Activated CD4-positive, alpha-beta T cell treated with anti-CD3 and anti-CD28 coated beads for 48 hours (primary cell): Measurements from ENCODE around the gene C16orf90.
"Not testable (repeated sequence)": the region's sequence is repeated elsewhere in the genome, so short reads cannot be mapped to it uniquely, and the experiment has no call there.

Source experiments
- DNase-seq: peaks from one replicate; pipeline ENCODE4 v3.0.0-alpha.2; 2020

C16orf90 gene

DNA sequence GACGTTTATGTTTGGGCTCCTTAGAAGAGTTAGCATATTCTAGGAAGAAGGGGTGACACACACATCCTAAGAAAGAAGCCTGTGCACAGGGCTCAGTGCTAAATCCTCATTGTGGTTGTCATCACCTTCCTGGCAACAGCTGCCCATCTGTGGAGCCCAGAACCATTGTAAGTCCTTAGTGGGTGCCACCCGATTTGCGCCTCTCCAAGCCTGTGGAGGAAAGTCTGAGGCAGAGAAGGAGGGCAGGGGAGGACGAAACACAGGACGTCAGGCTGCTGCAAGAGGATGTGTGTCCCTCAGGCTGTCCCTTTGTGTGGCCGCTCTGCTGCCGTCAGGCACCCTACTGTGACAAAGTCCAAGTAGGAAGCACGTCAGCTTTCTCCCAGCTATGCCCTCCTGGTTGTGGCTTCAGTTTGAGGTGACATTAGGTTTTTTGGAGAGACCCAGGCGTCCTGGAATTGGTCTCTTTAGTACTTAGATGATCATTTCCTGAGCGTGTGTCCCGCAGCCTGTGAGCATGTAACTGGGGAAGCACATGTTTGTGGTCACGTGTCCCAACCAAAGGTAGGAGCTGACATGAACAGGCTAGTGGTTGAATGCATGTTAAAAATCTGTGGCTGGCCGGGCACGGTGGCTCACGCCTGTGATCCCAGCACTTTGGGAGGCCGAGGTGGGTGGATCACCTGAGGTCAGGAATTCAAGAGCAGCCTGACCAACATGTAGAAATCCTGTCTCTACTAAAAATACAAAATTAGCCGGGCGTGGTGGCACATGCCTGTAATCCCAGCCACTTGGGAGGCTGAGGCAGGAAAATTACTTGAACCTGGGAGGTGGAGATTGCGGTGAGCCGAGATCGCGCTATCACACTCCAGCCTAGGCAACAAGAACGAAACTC is 16.2 kb upstream of the C16orf90 start:
- DNase-seq, result no peak

- DNase-seq, result no peak
Observed at GRCh38 chr16:3510416-3510815, 15.1 kb upstream of the C16orf90 start.

DNA sequence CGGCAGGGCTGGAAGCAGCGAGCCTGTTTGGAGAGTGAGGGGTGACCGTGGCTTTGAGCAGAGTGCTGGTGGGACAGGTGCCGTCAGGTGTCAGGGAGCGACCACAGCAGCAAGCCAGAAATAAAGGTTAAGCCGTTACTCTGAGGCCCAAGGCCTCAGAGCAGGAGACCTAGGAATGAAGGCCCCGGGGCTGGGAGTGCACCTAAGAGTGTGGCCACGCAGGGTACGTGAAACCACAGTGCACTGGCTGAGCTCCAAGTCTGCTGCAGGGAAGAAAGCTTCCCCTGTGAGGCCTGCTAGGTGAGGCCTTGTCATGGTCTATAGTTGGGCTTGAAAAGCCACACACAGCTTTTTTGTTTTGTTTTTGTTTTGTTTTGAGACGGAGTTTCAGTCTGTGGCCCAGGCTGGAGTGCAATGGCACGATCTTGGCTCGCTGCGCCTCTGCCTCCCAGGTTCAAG is 14.2 kb upstream of the C16orf90 start:
- DNase-seq, result peak; percentile 81

- DNase-seq, result no peak
Observed at GRCh38 chr16:3508736-3509135, 13.4 kb upstream of the C16orf90 start.

- peak; percentile 58 for DNase-seq
Observed at GRCh38 chr16:3503523-3503922, 8.2 kb upstream of the C16orf90 start.

DNA sequence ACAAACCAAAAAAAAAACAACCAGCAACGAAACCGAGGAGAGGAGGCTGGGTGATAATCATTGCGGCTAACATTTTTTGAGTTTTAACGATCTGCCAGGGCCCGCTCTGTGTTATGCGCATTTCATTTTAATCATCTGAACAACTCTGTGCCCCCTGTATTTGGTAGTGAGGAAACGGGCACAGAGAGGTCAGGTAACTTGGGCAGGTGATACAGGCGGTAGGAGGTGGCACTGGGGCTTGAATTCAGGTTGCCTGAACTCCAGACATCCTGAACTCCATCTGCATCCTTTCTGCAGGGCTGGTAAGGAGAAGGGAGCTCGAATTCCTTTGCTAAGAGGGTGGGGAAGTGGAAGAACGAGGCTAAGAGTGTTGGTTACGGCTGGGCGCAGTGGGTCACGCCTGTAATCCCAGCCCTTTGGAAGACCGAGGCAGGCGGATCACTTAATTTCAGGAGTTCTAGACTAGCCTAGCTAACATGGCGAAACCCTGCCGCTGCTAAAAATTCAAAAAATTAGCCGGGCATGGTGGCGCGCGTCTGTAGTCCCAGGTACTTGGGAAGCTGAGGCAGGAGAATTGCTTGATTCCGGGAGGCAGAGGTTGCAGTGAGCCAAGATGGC is 6.6 kb upstream of the C16orf90 start:
- no peak for DNase-seq

- not testable (repeated sequence) for DNase-seq
Observed at GRCh38 chr16:3501412-3501761, 6.1 kb upstream of the C16orf90 start.

GRCh38 chr16:3498988-3499387 is 3.7 kb upstream of the C16orf90 start:
- no peak for DNase-seq

DNA sequence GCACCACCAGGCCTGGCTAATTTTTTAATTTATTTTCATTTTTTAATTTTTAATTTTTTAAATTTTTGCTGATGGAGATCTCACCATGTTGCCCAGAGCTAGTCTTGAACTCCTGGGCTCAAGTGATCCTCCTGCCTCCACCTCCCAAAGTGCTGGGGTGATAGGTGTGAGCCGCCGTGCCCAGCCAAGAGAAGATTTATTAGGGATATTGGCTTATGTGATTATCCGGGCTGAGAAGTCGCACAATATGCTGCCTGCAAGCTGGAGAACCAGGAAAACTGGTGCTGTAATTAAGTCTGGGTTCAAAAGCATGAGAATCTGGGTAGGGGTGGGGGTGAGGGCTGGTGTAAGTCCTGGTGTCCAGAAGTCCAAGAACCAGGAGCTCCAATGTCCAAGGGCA is 2.5 kb upstream of the C16orf90 start:
- DNase-seq, result no peak

DNA sequence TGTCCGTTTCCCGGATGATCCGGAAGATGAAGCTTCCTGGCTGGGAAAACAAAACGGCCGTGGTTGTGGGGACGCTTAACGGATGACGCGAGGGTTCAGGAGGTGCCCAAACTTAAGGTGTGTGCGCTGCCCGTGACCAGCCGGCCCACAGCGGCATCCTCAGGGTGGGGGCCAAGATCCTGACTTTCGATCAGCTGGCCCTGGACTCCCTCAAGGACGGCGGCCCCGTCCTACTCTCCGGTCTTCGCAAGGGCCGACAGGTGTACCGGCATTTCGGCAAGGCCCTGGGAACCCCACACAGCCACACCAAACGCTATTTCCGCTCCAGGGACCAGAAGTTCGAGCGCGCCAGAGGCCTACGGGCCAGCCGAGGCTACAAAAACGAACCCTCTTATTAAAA is 1.1 kb upstream of the C16orf90 start:
- no peak for DNase-seq

GRCh38 chr16:3494386-3494973 is 809 bp downstream of the C16orf90 start:
- no peak for DNase-seq

DNA sequence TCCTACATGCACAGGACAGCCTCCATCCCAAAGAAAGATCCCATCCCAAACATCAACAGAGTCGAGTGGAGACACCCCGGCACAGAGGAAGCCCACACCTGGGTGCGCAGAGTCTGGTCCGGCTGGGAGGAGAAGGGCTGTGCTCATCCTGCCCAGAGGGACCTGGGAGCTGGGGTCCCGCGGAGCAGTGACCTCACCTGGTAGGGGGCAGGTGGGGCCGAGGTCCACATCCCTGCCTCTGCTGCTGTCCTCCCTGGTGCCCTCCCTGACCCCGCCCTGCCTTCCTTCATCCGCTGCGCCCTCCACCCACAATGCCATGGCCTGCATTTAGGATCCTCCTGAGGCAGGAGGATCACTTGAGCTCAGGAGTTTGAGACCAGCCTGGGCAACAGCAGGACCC is 2.9 kb downstream of the C16orf90 start:
- no peak for DNase-seq

DNA sequence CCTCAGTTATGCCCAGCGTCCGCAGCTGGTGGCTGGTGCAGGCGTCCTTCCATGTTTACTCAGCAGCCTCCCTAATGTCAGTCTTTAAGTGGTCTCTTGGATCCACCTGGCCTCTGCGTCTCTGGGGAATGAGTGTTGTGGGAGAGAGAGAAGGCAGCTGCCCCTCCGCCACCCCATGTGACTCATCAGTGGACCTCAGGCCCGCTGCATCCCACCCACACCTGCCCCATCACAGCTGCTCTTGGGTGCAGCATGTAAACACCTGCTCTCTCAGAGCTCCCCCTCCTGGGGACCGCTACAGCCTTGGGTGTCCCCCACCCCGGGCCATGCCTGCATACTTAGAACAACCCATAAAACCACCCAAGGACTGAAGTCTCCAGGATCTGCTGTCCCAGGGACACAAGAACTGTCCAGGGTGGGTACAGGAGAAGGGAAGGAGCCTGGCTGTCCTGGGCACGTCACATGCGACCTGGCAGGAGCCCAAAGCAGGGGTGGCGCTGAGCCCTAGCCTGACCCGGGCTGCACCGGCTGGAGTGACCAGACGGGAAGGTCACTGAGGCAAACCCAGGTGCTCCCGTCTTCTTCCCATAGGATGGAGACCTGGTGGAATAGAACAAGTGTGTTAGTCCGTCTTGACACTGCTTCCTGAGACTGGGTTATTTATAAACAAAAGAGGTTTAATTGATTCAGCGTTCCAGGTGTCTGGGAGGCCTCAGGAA is 4.2 kb downstream of the C16orf90 start:
- DNase-seq, result no peak

GRCh38 chr16:3488801-3489200 is 6.5 kb downstream of the C16orf90 start:
- DNase-seq, result no peak

DNA sequence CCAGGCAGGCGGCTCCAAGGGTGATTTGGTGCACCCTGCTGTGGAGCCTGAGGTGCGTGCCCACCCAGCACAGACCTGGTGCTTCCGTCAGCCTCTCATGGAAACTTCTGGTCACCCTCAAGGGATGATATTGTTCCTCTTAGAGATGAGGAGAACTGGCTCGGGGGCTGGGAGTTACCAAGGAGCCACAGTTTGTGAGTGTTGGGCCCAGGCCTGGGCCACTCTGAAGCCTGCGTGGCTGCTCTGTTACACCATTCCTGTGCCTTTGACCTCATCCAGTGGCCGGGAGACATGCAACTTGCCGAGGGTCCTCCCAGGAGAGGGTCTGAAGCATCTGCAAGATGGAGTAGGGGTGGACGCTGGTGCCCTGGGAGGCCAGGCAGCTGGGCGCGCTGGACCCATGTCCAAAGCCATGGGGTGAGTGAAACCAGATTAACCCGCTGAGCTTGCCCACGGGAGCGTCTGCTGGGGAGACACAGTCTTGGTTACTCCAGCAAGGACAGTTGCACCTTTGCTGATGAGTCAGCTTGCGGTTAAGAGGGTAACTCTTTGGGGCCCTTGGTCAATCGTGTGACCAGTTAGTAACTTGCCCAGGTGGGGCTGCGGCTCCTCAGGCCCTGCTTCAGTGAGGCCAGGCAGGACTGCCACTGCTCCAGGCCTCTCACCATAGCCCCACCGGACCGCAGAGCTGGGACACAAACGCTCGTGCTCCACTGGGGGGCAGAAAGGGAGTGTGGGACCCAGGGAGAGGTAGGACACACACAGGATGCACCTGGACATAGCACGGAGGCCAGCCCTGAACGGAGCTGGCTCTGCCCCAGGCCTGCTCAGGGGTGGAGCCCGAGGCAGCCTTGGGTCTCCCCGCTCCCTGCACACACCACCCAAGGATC is 7.5 kb downstream of the C16orf90 start:
- DNase-seq, result no peak

- no peak for DNase-seq
Observed at GRCh38 chr16:3486506-3487215, 8.6 kb downstream of the C16orf90 start.

- DNase-seq, result no peak
Observed at GRCh38 chr16:3485821-3486505, 9.3 kb downstream of the C16orf90 start.

DNA sequence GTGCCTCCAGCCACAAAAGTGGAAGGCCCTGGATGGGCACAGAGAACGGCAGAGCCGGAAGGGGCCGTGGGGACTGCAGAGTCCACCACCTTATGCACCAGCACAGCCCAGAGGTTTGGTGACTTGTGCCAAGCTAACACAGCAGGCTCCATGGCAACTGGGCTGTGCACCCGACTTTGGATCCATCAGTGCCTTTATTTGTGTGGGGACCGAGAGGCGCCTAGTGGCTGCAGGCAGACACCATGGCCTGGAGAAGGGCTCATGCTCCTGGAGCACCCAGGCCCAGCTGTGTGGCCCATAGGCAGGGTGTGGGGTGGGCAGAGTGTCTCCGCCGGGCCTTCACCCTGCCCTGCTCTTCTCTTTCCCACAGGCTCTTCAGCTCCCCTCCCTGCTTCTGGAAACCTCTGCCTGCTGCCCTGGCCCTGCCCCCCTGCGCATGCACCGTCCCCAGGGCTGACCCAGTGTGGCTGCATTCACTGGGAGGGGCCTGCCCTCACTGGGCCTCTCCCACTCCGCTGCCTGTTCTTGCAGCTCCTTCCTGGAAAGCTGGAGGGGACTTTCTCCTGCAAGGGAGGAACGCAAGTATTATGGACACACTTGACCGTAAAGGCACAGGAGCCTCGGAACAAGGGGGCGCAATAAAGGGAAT is 10.1 kb downstream of the C16orf90 start:
- no peak for DNase-seq

DNA sequence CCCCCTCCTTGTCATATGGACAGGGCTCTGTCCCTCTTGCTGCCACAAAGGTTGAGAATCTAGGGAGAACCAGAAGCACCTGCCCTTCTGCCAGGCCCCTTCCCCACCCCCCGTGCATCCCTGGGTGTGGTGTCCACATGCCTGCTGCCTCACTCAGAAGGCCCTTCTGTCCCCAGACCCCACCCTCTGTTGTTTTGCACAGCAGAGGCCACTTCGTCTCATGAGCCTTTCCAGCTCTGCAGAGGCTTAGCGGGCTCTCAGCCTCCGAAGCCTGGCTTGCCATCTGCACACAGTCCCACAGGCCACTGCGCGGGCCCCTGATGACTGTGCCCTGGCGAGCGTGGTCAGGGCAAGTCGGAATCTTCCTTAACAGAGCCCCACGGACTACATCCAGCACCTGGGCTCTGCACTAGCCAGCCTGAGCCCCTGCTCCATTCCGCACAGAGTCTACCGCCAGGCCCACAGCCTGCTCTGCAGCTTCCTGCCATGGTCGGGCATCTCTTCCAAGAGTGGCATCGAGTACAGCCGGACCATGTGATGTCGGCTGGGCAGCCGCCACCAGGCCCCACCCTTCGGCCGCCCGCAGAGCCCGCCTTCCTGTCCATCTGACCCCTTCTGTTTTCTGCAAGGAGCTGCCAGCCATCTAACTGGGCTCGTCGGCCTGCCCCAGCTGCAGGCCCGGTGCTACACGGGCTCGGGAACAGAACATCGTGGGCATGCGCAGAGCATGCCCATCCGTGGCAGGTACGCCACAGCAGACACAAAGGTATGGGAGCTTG is 10.8 kb downstream of the C16orf90 start:
- no peak for DNase-seq
